Mucosa of descending colon (tissue), 3 donors: Measurements from ENCODE around the gene ARHGAP27. TPM values are rescaled to one million over a fixed set of nuclear protein-coding genes. Genes with fewer than 3 reads are reported as not detected.

Experiments used
- ATAC-seq: fragments of 200-7000 bp; cut with Tn5 transposase; one replicate; pipeline ENCODE4 v1.9.1; 2020; ENCODE audit warnings: mild to moderate bottlenecking, moderate library complexity
- DNase-seq, 3 donors: peaks; one replicate each; pipeline ENCODE4 v3.0.0-alpha.2; 2020
- H3K36me3 ChIP-seq: fragments of 200-600 bp; one replicate; pipeline ENCODE4 v1.8.0; 2021; ENCODE audit warnings: low read depth, mild to moderate bottlenecking
- H3K4me1 ChIP-seq: fragments of 200-600 bp; one replicate; pipeline ENCODE4 v1.8.0; 2021; ENCODE audit warnings: low read depth, mild to moderate bottlenecking
- H3K4me3 ChIP-seq: fragments of 200-600 bp; one replicate; pipeline ENCODE4 v1.8.0; 2021; ENCODE audit warnings: mild to moderate bottlenecking
- H3K9me3 ChIP-seq: fragments of 200-600 bp; one replicate; pipeline ENCODE4 v1.8.0; 2021; ENCODE audit warnings: mild to moderate bottlenecking
- CTCF ChIP-seq: fragments of 200-600 bp; IDR thresholded peaks from one replicate; pipeline ENCODE4 v1.8.0; 2022; ENCODE audit warnings: antibody characterized with exemption, mild to moderate bottlenecking
- intact Hi-C, 2 donors: fragments of 100-400 bp; cut with DNase I in 1 of 2; cut with micrococcal nuclease in 1 of 2; formaldehyde crosslinking; loops; one replicate each; pipeline versions ENCODE4 v1.11.0 to v1.11.1; 2022; cut with DNase I, micrococcal nuclease
- total RNA-seq, 3 donors: library from RNA; stranded (reverse); fragmentation: NEBNext Ultra II Directional in 2 of 3; extraction: Animal tissue kit (Norgen Biotek cat#: 25700) in 2 of 3; gene quantifications; one replicate each; pipeline versions ENCODE4 v1.2.1 to v1.2.4, GENCODE V29; 2021 to 2023
- donor health status: DM: no; HTN: no; CAD: no; lungs with moderate emphysema.
- donor health status: DM: no; HTN: no; CAD: no.
- donor health status: DM: no; HTN: yes; CAD: no.

ARHGAP27 gene
- total RNA-seq, 3 donors from 2014 or later: 88.7 to 199 (median 165) TPM

GRCh38 chr17:45431531-45432404 is 902 bp downstream of the ARHGAP27 start:
- H3K9me3 ChIP-seq: no peaks in the 10 kb centered on the region
- H3K4me3 ChIP-seq: peak overlapping the region; percentile 40
- intact Hi-C loops: no loop called here
- no peak for TF ChIP-seq CTCF
- no peaks in the 10 kb centered on the region for H3K36me3 ChIP-seq
- peak; percentile 96 to 97 (median 97) for DNase-seq
- peaks cover 30% of the 10 kb centered on the region for H3K4me1 ChIP-seq
- peak; percentile 82 for ATAC-seq

GRCh38 chr17:45430738-45431530 is 1.7 kb downstream of the ARHGAP27 start:
- Histone ChIP-seq H3K36me3 (no peaks in the 10 kb centered on the region), H3K4me3 (no peak overlapping the region), H3K4me1 (peaks cover 37% of the 10 kb centered on the region), H3K9me3 (no peaks in the 10 kb centered on the region)
- intact Hi-C loops: no loop called here
- DNase-seq (peak; percentile 80 to 86 (median 81)), ATAC-seq (peak; percentile 48)
- no peak for TF ChIP-seq CTCF

- no peak for TF ChIP-seq CTCF
- peak in 1 of 3 donors; percentile 62 for DNase-seq
- no peaks in the 10 kb centered on the region for H3K9me3 ChIP-seq
- intact Hi-C loops: no loop called here
- H3K36me3 ChIP-seq: no peaks in the 10 kb centered on the region
- no peak for ATAC-seq
- no peak overlapping the region for H3K4me3 ChIP-seq
- H3K4me1 ChIP-seq: peaks cover 41% of the 10 kb centered on the region
These were observed 2.5 kb downstream of the ARHGAP27 start for GRCh38 chr17:45430006-45430737.

GRCh38 chr17:45429339-45430005 is 3.2 kb downstream of the ARHGAP27 start:
- peak in 1 of 3 donors; percentile 49 for DNase-seq
- H3K9me3 ChIP-seq: no peaks in the 10 kb centered on the region
- H3K4me1 ChIP-seq: peaks cover 41% of the 10 kb centered on the region
- no peak for ATAC-seq
- no peaks in the 10 kb centered on the region for H3K36me3 ChIP-seq
- no peak overlapping the region for H3K4me3 ChIP-seq
- TF ChIP-seq CTCF: no peak
- intact Hi-C loops: no loop called here

GRCh38 chr17:45428931-45429338 is 3.7 kb downstream of the ARHGAP27 start:
- DNase-seq: peak in 2 of 3 donors; percentile 40 to 51
- no peak overlapping the region for H3K4me3 ChIP-seq
- H3K9me3 ChIP-seq: no peaks in the 10 kb centered on the region
- H3K4me1 ChIP-seq: peaks cover 41% of the 10 kb centered on the region
- intact Hi-C loops: no loop called here
- H3K36me3 ChIP-seq: no peaks in the 10 kb centered on the region
- no peak for ATAC-seq
- TF ChIP-seq CTCF: no peak
